ENCODE measurements around the gene CCDC68. TPM values are rescaled to one million over a fixed set of nuclear protein-coding genes. Genes with fewer than 3 reads are reported as not detected.

Gene CCDC68
- total and polyA plus RNA-seq, 2 of the 4 experiments (the other 2 are of a cell fraction) = 0.46 to 0.54 TPM

GRCh38 chr18:54991981-54992380 lies 32.7 kb upstream of the CCDC68 start:
- ATAC-seq (ENCODE audit: low read depth) = no peak

More at GRCh38 chr18:54991981-54992380, 32.7 kb upstream of the CCDC68 start:
- Histone ChIP-seq H4K91ac (ENCODE audit: insufficient read depth, low read depth, low read length) (no peak overlapping the region), H2BK15ac (ENCODE audit: low read depth, low read length) (no peak overlapping the region), H3K4me3 (ENCODE audit: insufficient read depth, low read depth, low read length) (no peak overlapping the region), H3K56ac (ENCODE audit: extremely low read depth, insufficient read depth, low read length) (no peak overlapping the region), H3K79me1 (ENCODE audit: low read depth in 1 of 2, low read length in 2 of 2) (no peaks in the 10 kb centered on the region), H2BK5ac (ENCODE audit: low read depth, low read length, poor library complexity, severe bottlenecking) (no peak overlapping the region), H4K5ac (ENCODE audit: low read depth, low read length) (no peak overlapping the region), H4K20me1 (ENCODE audit: insufficient read depth, low read length) (no peaks in the 10 kb centered on the region), H3K27me3 (ENCODE audit: control insufficient read depth, insufficient read depth, low read length) (0 out of 2 replicates have a peak, but pooled peaks cover 1% of the 10 kb centered on the region), H3K36me3 (ENCODE audit: control insufficient read depth, insufficient read depth, low read length) (no peaks in the 10 kb centered on the region), H3K4ac (ENCODE audit: low read depth, low read length) (no peak overlapping the region), H3K23ac (ENCODE audit: low read depth, low read length) (no peak overlapping the region), H3K9me3 (ENCODE audit: control insufficient read depth, insufficient read depth, low read length) (no peaks in the 10 kb centered on the region), H2AK5ac (ENCODE audit: low read depth, low read length) (no peak overlapping the region), H3K4me1 (ENCODE audit: control insufficient read depth, insufficient read depth, low read length) (no peaks in the 10 kb centered on the region), H4K8ac (ENCODE audit: low read depth in 2 of 2, low read length in 2 of 2) (no peak overlapping the region), H2AFZ (replicated peaks; ENCODE audit: low read length, poor library complexity) (no peak overlapping the region), H3K9me1 (ENCODE audit: insufficient read depth, low read length) (no peaks in the 10 kb centered on the region), H3K14ac (replicated peaks; ENCODE audit: low read depth, low read length) (no peak overlapping the region), H2BK20ac (ENCODE audit: low read depth, low read length) (no peak overlapping the region), H3K9ac (ENCODE audit: low read depth, low read length) (no peak overlapping the region), H2AK9ac (replicated peaks; ENCODE audit: low read depth, low read length, poor library complexity) (no peak overlapping the region), H3K4me2 (ENCODE audit: low read depth, low read length) (no peak overlapping the region), H3K27ac (ENCODE audit: insufficient read depth, low read length) (no peak overlapping the region), H3K18ac (ENCODE audit: low read depth, low read length) (no peak overlapping the region), H2BK120ac (ENCODE audit: low read depth, low read length) (no peak overlapping the region)
- in situ Hi-C loops (cut with MboI; ENCODE audit: low sequenced_read_pairs) (loop anchor here (25.0 kb wide), 2 partner anchors 430 to 530 kb away; no protein-coding TSS in a partner anchor), intact Hi-C loops (cut with micrococcal nuclease) (no loop called here), dilution Hi-C loops (cut with HindIII; ENCODE audit: low sequenced_read_pairs, unreplicated experiment) (no loop called here)
- DNase-seq = no peak
- whole genome bisulfite sequencing, 2 experiments (ENCODE audit: extremely low coverage in 2 of 2, insufficient read length in 1 of 2) = no CpG with 5 or more reads among the region's 4 CpGs
- ChIA-PET POLR2A (ENCODE audit: unreplicated experiment) (no interaction called here), CTCF (no interaction called here)
- TF ChIP-seq NFE2L2 (IDR thresholded peaks at IDR 0.05; ENCODE audit: low read depth, low read length) (no peak), RAD21 (IDR thresholded peaks at IDR 0.05; ENCODE audit: low read length) (no peak), MAZ (IDR thresholded peaks at IDR 0.05; ENCODE audit: borderline replicate concordance, low read depth, low read length) (no peak), USF2 (IDR thresholded peaks at IDR 0.05; ENCODE audit: low read depth, low read length) (no peak), BHLHE40 (IDR thresholded peaks at IDR 0.05; ENCODE audit: low read depth, low read length) (no peak), FOS (IDR thresholded peaks at IDR 0.05; ENCODE audit: low read depth, low read length) (no peak), RCOR1 (IDR thresholded peaks at IDR 0.05; ENCODE audit: insufficient replicate concordance, low read length) (no peak), CEBPB (IDR thresholded peaks at IDR 0.05; ENCODE audit: low read depth, low read length) (no peak), RFX5 (IDR thresholded peaks at IDR 0.05; ENCODE audit: low read depth, low read length) (no peak), SMC3 (IDR thresholded peaks at IDR 0.05; ENCODE audit: low read depth, low read length) (no peak), POLR2A (IDR thresholded peaks at IDR 0.05; ENCODE audit: low read depth, low read length) (no peak), ELK1 (IDR thresholded peaks at IDR 0.05; ENCODE audit: borderline replicate concordance, low read depth, low read length) (no peak), MAFK (IDR thresholded peaks at IDR 0.05; ENCODE audit: low read depth, low read length) (no peak), MXI1 (IDR thresholded peaks at IDR 0.05; ENCODE audit: borderline replicate concordance, low read depth, low read length) (no peak)
- BruUV-seq (replicated peaks) = no TSS peak

All from IMR-90 (cell line).